Rectal smooth muscle tissue (tissue), 1 donor: ENCODE results near the gene ERAL1.
A peak's percentile ranks its signal among the peaks of the same experiment; 100 is the strongest.
"Not testable (repeated sequence)": the region's sequence is repeated elsewhere in the genome, so short reads cannot be mapped to it uniquely, and the experiment has no call there.

Experiments used
- H3K27ac ChIP-seq: one replicate; pipeline ENCODE4 v1.7.0; 2013; ENCODE audit warnings: low read depth, low read length, inconsistent platforms
- H3K27me3 ChIP-seq: one replicate; pipeline ENCODE4 v1.7.0; 2013; ENCODE audit warnings: low read length; ENCODE audit not compliant: control insufficient read depth, insufficient read depth
- H3K36me3 ChIP-seq: one replicate; pipeline ENCODE4 v1.7.0; 2013; ENCODE audit warnings: low read length; ENCODE audit not compliant: control insufficient read depth, insufficient read depth
- H3K4me1 ChIP-seq: one replicate; pipeline ENCODE4 v1.7.0; 2013; ENCODE audit warnings: low read length; ENCODE audit not compliant: control insufficient read depth, insufficient read depth
- H3K4me3 ChIP-seq: one replicate; pipeline ENCODE4 v1.7.0; 2013; ENCODE audit warnings: low read length
- H3K9ac ChIP-seq: one replicate; pipeline ENCODE4 v1.7.0; 2013; ENCODE audit warnings: low read length

ERAL1 gene

GRCh38 chr17:28885951-28886350, 31.1 kb downstream of the ERAL1 start:
- no peaks in the 10 kb centered on the region for H3K27me3 ChIP-seq
- peaks cover 33% of the 10 kb centered on the region for H3K36me3 ChIP-seq
- no peak overlapping the region for H3K4me3 ChIP-seq
- H3K9ac ChIP-seq = no peak overlapping the region
- no peak overlapping the region for H3K27ac ChIP-seq
- no peaks in the 10 kb centered on the region for H3K4me1 ChIP-seq

- no peaks in the 10 kb centered on the region for H3K27me3 ChIP-seq
- H3K27ac ChIP-seq = no peak overlapping the region
- no peak overlapping the region for H3K9ac ChIP-seq
- peaks cover 18% of the 10 kb centered on the region for H3K36me3 ChIP-seq
- H3K4me3 ChIP-seq = no peak overlapping the region
- H3K4me1 ChIP-seq = no peaks in the 10 kb centered on the region
Measured at GRCh38 chr17:28887871-28888471, 33.2 kb downstream of the ERAL1 start.

GRCh38 chr17:28888832-28889231, 34.0 kb downstream of the ERAL1 start:
- no peak overlapping the region for H3K4me3 ChIP-seq
- no peaks in the 10 kb centered on the region for H3K4me1 ChIP-seq
- H3K27me3 ChIP-seq = no peaks in the 10 kb centered on the region
- no peak overlapping the region for H3K27ac ChIP-seq
- H3K9ac ChIP-seq = no peak overlapping the region
- H3K36me3 ChIP-seq = peaks cover 17% of the 10 kb centered on the region

GRCh38 chr17:28889996-28890395, 35.2 kb downstream of the ERAL1 start:
- Histone ChIP-seq H3K27ac (no peak overlapping the region), H3K9ac (no peak overlapping the region), H3K4me3 (no peak overlapping the region), H3K36me3 (peaks cover 7% of the 10 kb centered on the region), H3K27me3 (no peaks in the 10 kb centered on the region), H3K4me1 (no peaks in the 10 kb centered on the region)

GRCh38 chr17:28891201-28891600, 36.4 kb downstream of the ERAL1 start:
- H3K27me3 ChIP-seq = no peaks in the 10 kb centered on the region
- H3K9ac ChIP-seq = no peak overlapping the region
- peaks cover 5% of the 10 kb centered on the region for H3K36me3 ChIP-seq
- no peaks in the 10 kb centered on the region for H3K4me1 ChIP-seq
- no peak overlapping the region for H3K4me3 ChIP-seq
- no peak overlapping the region for H3K27ac ChIP-seq

- Histone ChIP-seq H3K4me1 (no peaks in the 10 kb centered on the region), H3K36me3 (peaks cover 5% of the 10 kb centered on the region), H3K4me3 (no peak overlapping the region), H3K27me3 (no peaks in the 10 kb centered on the region), H3K27ac (no peak overlapping the region), H3K9ac (no peak overlapping the region)
Measured at GRCh38 chr17:28892024-28892423, 37.2 kb downstream of the ERAL1 start.

GRCh38 chr17:28893248-28894183, 38.7 kb downstream of the ERAL1 start:
- H3K4me1 ChIP-seq, H3K9ac ChIP-seq, H3K27me3 ChIP-seq, H3K36me3 ChIP-seq, H3K27ac ChIP-seq, H3K4me3 ChIP-seq: not testable (repeated sequence)

- Histone ChIP-seq H3K4me1 (peaks cover 7% of the 10 kb centered on the region), H3K9ac (no peak overlapping the region), H3K27ac (peak overlapping the region; percentile 89), H3K4me3 (peak overlapping the region; percentile 84), H3K36me3 (no peaks in the 10 kb centered on the region), H3K27me3 (no peaks in the 10 kb centered on the region)
Measured at GRCh38 chr17:28895794-28896447, 41.1 kb downstream of the ERAL1 start.

DNA sequence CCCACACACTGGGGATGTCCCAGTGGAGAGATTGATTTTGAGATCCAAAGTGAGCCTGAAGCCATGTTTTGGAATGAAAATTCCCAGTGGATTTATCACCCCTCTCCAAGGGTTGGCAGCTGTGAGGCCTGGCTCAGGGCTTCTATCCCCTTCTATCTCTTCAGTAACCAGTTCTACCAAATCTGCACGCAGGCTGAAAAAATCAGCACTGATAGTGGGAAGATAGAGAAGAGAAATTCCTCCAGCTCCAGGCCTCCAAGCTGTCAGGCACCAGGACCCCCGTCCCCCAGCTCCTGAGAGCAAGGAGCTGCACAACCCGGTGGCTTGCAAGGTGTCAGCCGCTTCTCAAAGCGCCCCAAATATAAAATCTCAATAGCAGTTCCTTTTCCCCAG, 41.7 kb downstream of the ERAL1 start:
- Histone ChIP-seq H3K9ac (no peak overlapping the region), H3K27me3 (no peaks in the 10 kb centered on the region), H3K4me3 (peak overlapping the region; percentile 84), H3K27ac (peak overlapping the region; percentile 89), H3K4me1 (peaks cover 7% of the 10 kb centered on the region), H3K36me3 (no peaks in the 10 kb centered on the region)

DNA sequence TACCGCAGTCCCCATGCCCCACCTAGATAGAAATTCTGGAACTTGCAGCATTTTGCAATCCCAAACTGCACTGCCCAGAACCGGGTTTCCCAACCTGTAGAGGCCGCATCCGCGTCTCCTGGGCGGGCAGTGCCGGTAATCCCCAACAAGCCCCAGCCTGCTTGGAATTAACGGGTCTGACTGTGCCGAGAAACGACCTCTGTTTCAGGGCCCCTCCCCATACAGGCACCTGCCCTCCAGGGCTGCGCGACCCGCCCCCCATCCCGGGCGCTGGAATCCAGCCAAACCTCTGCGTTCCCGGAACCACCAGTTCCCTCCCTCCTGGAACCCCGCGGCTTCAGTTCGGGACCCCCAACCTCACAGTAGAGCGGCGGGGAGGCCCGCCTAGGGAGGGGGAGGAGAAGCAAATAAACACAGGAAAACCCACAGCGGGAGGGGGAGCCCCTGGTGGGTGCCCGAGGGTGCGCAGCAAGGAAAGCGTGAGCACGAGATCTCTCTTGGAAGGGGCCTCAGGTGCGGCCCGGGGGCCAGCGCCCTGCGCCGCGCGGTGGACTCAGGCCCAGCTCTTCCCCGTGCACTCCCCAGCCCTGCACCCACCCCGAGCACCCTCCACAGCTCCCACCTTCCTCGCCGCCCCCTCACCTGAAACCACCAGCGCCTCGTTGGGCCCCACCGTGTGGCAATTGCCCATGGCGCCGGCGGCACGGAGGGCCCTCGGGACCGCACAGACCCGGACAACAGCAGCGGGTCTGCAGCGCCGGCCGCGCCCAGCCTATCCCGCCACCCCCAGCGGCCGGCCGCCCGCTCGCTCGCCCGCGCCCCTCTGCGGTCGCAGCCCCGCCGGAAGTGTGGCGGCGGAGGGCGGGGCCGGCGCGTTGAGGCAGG, 42.3 kb downstream of the ERAL1 start, which contains the start of gene FLOT2:
Gene FLOT2, minus strand, starts transcription at position 850 of the 885 bp plus-strand sequence. Its CDS starts 159 bp downstream, at position 691.
- peaks cover 7% of the 10 kb centered on the region for H3K4me1 ChIP-seq
- H3K36me3 ChIP-seq = no peaks in the 10 kb centered on the region

GRCh38 chr17:28897769-28898526, 43.1 kb downstream of the ERAL1 start:
- peak overlapping the region; percentile 89 for H3K27ac ChIP-seq
- H3K4me1 ChIP-seq = peaks cover 7% of the 10 kb centered on the region

More for the DNA sequence above, 42.3 kb downstream of the ERAL1 start, which contains the start of gene FLOT2:
- Histone ChIP-seq H3K27ac (peak within 1 kb of the TSS; percentile 89), H3K27me3 (no peaks in the 10 kb centered on the region), H3K9ac (peak within 1 kb of the TSS; percentile 85), H3K4me3 (peak within 1 kb of the TSS; percentile 84)

More at GRCh38 chr17:28897769-28898526, 43.1 kb downstream of the ERAL1 start:
- Histone ChIP-seq H3K36me3 (no peaks in the 10 kb centered on the region), H3K27me3 (no peaks in the 10 kb centered on the region), H3K4me3 (peak overlapping the region; percentile 84), H3K9ac (peak overlapping the region; percentile 85)
